A673 (cell line): ENCODE results near the gene TSPAN31. TPM values are rescaled to one million over a fixed set of nuclear protein-coding genes. Genes with fewer than 3 reads are reported as not detected.

ENCODE experiments used
- BruUV-seq: library from RNA; stranded (reverse); fragments of 400-500 nt; replicated peaks from 2 replicates; lab custom pipeline; 2021; lab: Mats Ljungman, UMichigan
- CTCF ChIA-PET: fragments of 300-600 bp; sonication (Branson Sonifier 250); formaldehyde crosslinking; loops from one replicate; lab custom pipeline; 2022; ENCODE audit warnings: antibody characterized with exemption; lab: Charles Lee
- POLR2A ChIA-PET: fragments of 300-600 bp; sonication (Branson Sonifier 250); formaldehyde crosslinking; loops from one replicate; lab custom pipeline; 2022; ENCODE audit warnings: antibody characterized with exemption; ENCODE audit not compliant: low non-redundant PET; lab: Charles Lee
- DNase-seq: peaks from one replicate; pipeline ENCODE4 v3.0.0-alpha.2; 2015; ENCODE audit warnings: low spot score
- H3K27ac ChIP-seq: fragments of 200-600 bp; sonication (generic); 2 replicates; pipeline ENCODE4 v1.5.1; 2016; ENCODE audit warnings: mixed run types, low read depth, mild to moderate bottlenecking, mixed read lengths, antibody characterized with exemption, low read length; ENCODE audit not compliant: poor library complexity, severe bottlenecking
- H3K27me3 ChIP-seq: fragments of 200-600 bp; sonication (generic); replicated peaks from 2 replicates; pipeline ENCODE4 v1.6.1; 2017; ENCODE audit warnings: mixed run types, low read depth, mild to moderate bottlenecking, mixed read lengths, antibody characterized with exemption, low read length; ENCODE audit not compliant: insufficient read depth, poor library complexity
- H3K36me3 ChIP-seq: fragments of 200-600 bp; sonication (generic); 2 replicates; pipeline ENCODE4 v1.6.1; 2016; ENCODE audit warnings: mixed run types, mild to moderate bottlenecking, mixed read lengths, antibody characterized with exemption, low read length; ENCODE audit not compliant: insufficient read depth, poor library complexity, severe bottlenecking
- H3K4me1 ChIP-seq: fragments of 200-600 bp; sonication (generic); 2 replicates; pipeline ENCODE4 v1.6.1; 2017; ENCODE audit warnings: mixed run types, mild to moderate bottlenecking, mixed read lengths, antibody characterized with exemption, low read length; ENCODE audit not compliant: insufficient read depth, poor library complexity, severe bottlenecking
- H3K4me3 ChIP-seq: fragments of 200-600 bp; sonication (generic); 2 replicates; pipeline ENCODE4 v1.5.1; 2016; ENCODE audit warnings: low read depth, mixed run types, mild to moderate bottlenecking, mixed read lengths, low read length; ENCODE audit not compliant: poor library complexity, severe bottlenecking
- H3K9me3 ChIP-seq: fragments of 200-600 bp; sonication (generic); 2 replicates; pipeline ENCODE4 v1.6.1; 2016; ENCODE audit warnings: mixed run types, low read depth, mild to moderate bottlenecking, mixed read lengths, antibody characterized with exemption, low read length; ENCODE audit not compliant: poor library complexity, severe bottlenecking
- CTCF ChIP-seq: fragments of 300-800, 200-600 bp; sonication (generic); conservative IDR thresholded peaks from 2 replicates; pipeline ENCODE4 v1.5.1; 2017; ENCODE audit warnings: low read depth, mild to moderate bottlenecking, antibody characterized with exemption, low read length, moderate library complexity, mixed read lengths
- EZH2 ChIP-seq: fragments of 200-600 bp; sonication (generic); IDR thresholded peaks from 2 replicates; pipeline ENCODE4 v1.6.1; 2017; ENCODE audit warnings: borderline replicate concordance, low read depth, mild to moderate bottlenecking, mixed read lengths, antibody characterized with exemption, low read length; ENCODE audit not compliant: poor library complexity, severe bottlenecking
- intact Hi-C: fragments of 100-400 bp; cut with micrococcal nuclease; formaldehyde crosslinking; loops from one replicate; pipeline ENCODE4 v1.10.0; 2022; ENCODE audit not compliant: unreplicated experiment
- total RNA-seq: library from RNA; stranded (reverse); gene quantifications from 2 replicates; pipeline ENCODE4 v1.2.3, GENCODE V29; 2021

The TSPAN31 gene
- total RNA-seq, 1 experiment from 2014 or later, result 8.9 TPM

GRCh38 chr12:57738661-57739237 is 6.1 kb upstream of the TSPAN31 start, which contains the start of gene AGAP2:
AGAP2 (minus strand) TSS chr12:57738742; CDS start chr12:57738246, 496 bp downstream.
- Histone ChIP-seq H3K9me3 (no peaks in the 10 kb centered on the region), H3K4me1 (peaks cover 31% of the 10 kb centered on the region), H3K27ac (no peak within 1 kb of the TSS), H3K4me3 (peak within 1 kb of the TSS; percentile 62), H3K27me3 (peaks cover 18% of the 10 kb centered on the region), H3K36me3 (no peaks in the 10 kb centered on the region)
- no TSS peak for BruUV-seq
- ChIA-PET POLR2A (no interaction called here), CTCF (no interaction called here)
- TF ChIP-seq CTCF, result no peak
- no peak for TF ChIP-seq EZH2
- intact Hi-C loops, result no loop called here
- DNase-seq, result peak; percentile 68

GRCh38 chr12:57739387-57739786 is 5.5 kb upstream of the TSPAN31 start:
- Histone ChIP-seq H3K4me3 (no peak overlapping the region), H3K36me3 (no peaks in the 10 kb centered on the region), H3K9me3 (no peaks in the 10 kb centered on the region), H3K27ac (no peak overlapping the region), H3K27me3 (peaks cover 18% of the 10 kb centered on the region), H3K4me1 (peaks cover 31% of the 10 kb centered on the region)
- intact Hi-C loops, result no loop called here
- ChIA-PET POLR2A (no interaction called here), CTCF (no interaction called here)
- TF ChIP-seq EZH2, result no peak
- TF ChIP-seq CTCF, result no peak
- BruUV-seq, result no TSS peak
- no peak for DNase-seq

GRCh38 chr12:57739914-57740538 is 4.8 kb upstream of the TSPAN31 start:
- H3K27me3 ChIP-seq, result peaks cover 18% of the 10 kb centered on the region
- no TSS peak for BruUV-seq
- no peak for DNase-seq
- intact Hi-C loops, result loop anchor here (5.0 kb wide), 1 partner anchor 278 kb away; no protein-coding TSS in a partner anchor
- no peaks in the 10 kb centered on the region for H3K9me3 ChIP-seq
- TF ChIP-seq CTCF (no peak), EZH2 (no peak)
- H3K4me1 ChIP-seq, result peaks cover 31% of the 10 kb centered on the region
- ChIA-PET POLR2A (no interaction called here), CTCF (no interaction called here)
- H3K4me3 ChIP-seq, result no peak overlapping the region
- H3K36me3 ChIP-seq, result no peaks in the 10 kb centered on the region
- H3K27ac ChIP-seq, result no peak overlapping the region
